PC-9 (cell line): ENCODE data around the gene RFXANK. TPM values are rescaled to one million over a fixed set of nuclear protein-coding genes. Genes with fewer than 3 reads are reported as not detected.

Experiments used
- BruUV-seq: library from RNA; stranded (reverse); fragments of 400-500 nt; replicated peaks from 2 replicates; lab custom pipeline; 2021; lab: Mats Ljungman, UMichigan
- CTCF ChIA-PET: fragments of 300-600 bp; sonication (Branson Sonifier 250); formaldehyde crosslinking; loops from one replicate; lab custom pipeline; 2022; ENCODE audit warnings: antibody characterized with exemption; lab: Charles Lee
- POLR2A ChIA-PET: fragments of 300-600 bp; sonication (Branson Sonifier 250); formaldehyde crosslinking; loops from one replicate; lab custom pipeline; 2022; ENCODE audit warnings: antibody characterized with exemption; ENCODE audit not compliant: unreplicated experiment; lab: Charles Lee
- DNase-seq, 2 experiments: peaks; one replicate each; pipeline versions ENCODE4 v3.0.0 to v3.0.0-alpha.2; 2015 to 2022; ENCODE audit warnings: mixed read lengths in 1 of 2
- H2AFZ ChIP-seq: fragments of 200-600 bp; sonication (generic); 2 replicates; pipeline ENCODE4 v1.8.1; 2017; ENCODE audit warnings: antibody characterized with exemption
- H3F3A ChIP-seq: fragments of 200-600 bp; sonication (generic); 2 replicates; pipeline ENCODE4 v1.8.1; 2017; ENCODE audit warnings: antibody characterized with exemption, mild to moderate bottlenecking, low read depth; ENCODE audit not compliant: insufficient read depth
- H3K27ac ChIP-seq: fragments of 200-600 bp; sonication (generic); 2 replicates; pipeline ENCODE4 v1.6.1; 2016; ENCODE audit warnings: mixed run types
- H3K27me3 ChIP-seq: fragments of 200-600 bp; sonication (generic); 2 replicates; pipeline ENCODE4 v1.6.1; 2016; ENCODE audit warnings: low read depth, mixed run types; ENCODE audit not compliant: insufficient read depth
- H3K36me3 ChIP-seq: fragments of 200-600 bp; sonication (generic); 2 replicates; pipeline ENCODE4 v1.6.1; 2016; ENCODE audit warnings: low read depth, mixed run types
- H3K4me1 ChIP-seq: fragments of 200-600 bp; sonication (generic); replicated peaks from 2 replicates; pipeline ENCODE4 v1.6.1; 2016; ENCODE audit warnings: mixed run types; ENCODE audit not compliant: insufficient read depth
- H3K4me2 ChIP-seq: fragments of 200-600 bp; sonication (generic); 2 replicates; pipeline ENCODE4 v1.6.1; 2017; ENCODE audit warnings: mixed run types
- H3K4me3 ChIP-seq: fragments of 200-600 bp; sonication (generic); 2 replicates; pipeline ENCODE4 v1.6.1; 2016; ENCODE audit warnings: mixed run types
- H3K79me2 ChIP-seq: fragments of 200-600 bp; sonication (generic); 2 replicates; pipeline ENCODE4 v1.6.1; 2017; ENCODE audit warnings: low read depth, mixed run types
- H3K9me2 ChIP-seq: fragments of 200-600 bp; sonication (generic); 2 replicates; pipeline ENCODE4 v1.8.1; 2017; ENCODE audit warnings: mild to moderate bottlenecking; ENCODE audit not compliant: insufficient read depth
- H3K9me3 ChIP-seq: fragments of 200-600 bp; sonication (generic); 2 replicates; pipeline ENCODE4 v1.8.1; 2016; ENCODE audit warnings: low read depth; ENCODE audit not compliant: insufficient read depth
- H4K20me1 ChIP-seq: fragments of 200-600 bp; sonication (generic); 2 replicates; pipeline ENCODE4 v1.8.1; 2017; ENCODE audit not compliant: insufficient read depth
- CTCF ChIP-seq: fragments of 200-600 bp; sonication (generic); conservative IDR thresholded peaks from 2 replicates; pipeline ENCODE4 v1.6.1; 2017; ENCODE audit warnings: mixed run types, antibody characterized with exemption, mild to moderate bottlenecking, moderate library complexity
- EZH2 ChIP-seq: fragments of 200-600 bp; sonication (generic); IDR thresholded peaks from 2 replicates; pipeline ENCODE4 v1.8.0; 2017; ENCODE audit warnings: antibody characterized with exemption, low read depth
- intact Hi-C: fragments of 100-400 bp; cut with micrococcal nuclease; formaldehyde crosslinking; loops from one replicate; pipeline ENCODE4 v1.10.0; 2022; ENCODE audit not compliant: unreplicated experiment
- total RNA-seq: library from RNA; stranded (reverse); gene quantifications from 2 replicates; pipeline ENCODE4 v1.2.3, GENCODE V29; 2021

The RFXANK gene
- total RNA-seq, 1 experiment from 2014 or later, result 132 TPM

GRCh38 chr19:19234220-19234816, 42.3 kb downstream of the RFXANK start:
- intact Hi-C loops, result no loop called here
- Histone ChIP-seq H3F3A (no peaks in the 10 kb centered on the region), H4K20me1 (no peaks in the 10 kb centered on the region), H3K9me3 (peaks cover 12% of the 10 kb centered on the region; the same call in 1 of the 2 replicates), H3K36me3 (no peaks in the 10 kb centered on the region), H3K4me1 (no peaks in the 10 kb centered on the region), H3K79me2 (no peaks in the 10 kb centered on the region), H2AFZ (no peak overlapping the region), H3K27ac (no peak overlapping the region), H3K27me3 (peaks cover 48% of the 10 kb centered on the region), H3K4me2 (no peak overlapping the region), H3K9me2 (no peaks in the 10 kb centered on the region), H3K4me3 (no peak overlapping the region)
- no peak for DNase-seq
- BruUV-seq, result no TSS peak
- no peak for TF ChIP-seq CTCF
- TF ChIP-seq EZH2, result no peak
- ChIA-PET POLR2A (no interaction called here), CTCF (no interaction called here)

- Histone ChIP-seq H3K9me2 (no peaks in the 10 kb centered on the region), H4K20me1 (no peaks in the 10 kb centered on the region), H2AFZ (no peak overlapping the region), H3K4me3 (no peak overlapping the region), H3K4me2 (no peak overlapping the region), H3F3A (no peaks in the 10 kb centered on the region), H3K36me3 (no peaks in the 10 kb centered on the region), H3K27ac (no peak overlapping the region), H3K79me2 (no peaks in the 10 kb centered on the region), H3K9me3 (peaks cover 12% of the 10 kb centered on the region; the same call in 1 of the 2 replicates), H3K4me1 (no peaks in the 10 kb centered on the region), H3K27me3 (peaks cover 44% of the 10 kb centered on the region)
- no peak for DNase-seq
- BruUV-seq, result no TSS peak
- ChIA-PET CTCF (no interaction called here), POLR2A (no interaction called here)
- intact Hi-C loops, result no loop called here
- no peak for TF ChIP-seq EZH2
- TF ChIP-seq CTCF, result no peak
Observed at GRCh38 chr19:19236173-19236572, 44.1 kb downstream of the RFXANK start.

- intact Hi-C loops, result no loop called here
- peaks cover 23% of the 10 kb centered on the region; the same call in 1 of the 2 replicates for H3K27me3 ChIP-seq
- ChIA-PET POLR2A (no interaction called here), CTCF (no interaction called here)
- no peak for DNase-seq
- H4K20me1 ChIP-seq, result no peaks in the 10 kb centered on the region
- H3K4me1 ChIP-seq, result no peaks in the 10 kb centered on the region
- no peak for TF ChIP-seq EZH2
- no peak for TF ChIP-seq CTCF
- H3K4me2 ChIP-seq, result no peak overlapping the region
- no peak overlapping the region for H3K4me3 ChIP-seq
- no peaks in the 10 kb centered on the region for H3K9me2 ChIP-seq
- H2AFZ ChIP-seq, result no peak overlapping the region
- peaks cover 12% of the 10 kb centered on the region; the same call in 1 of the 2 replicates for H3K9me3 ChIP-seq
- H3K79me2 ChIP-seq, result no peaks in the 10 kb centered on the region
- no peak overlapping the region for H3K27ac ChIP-seq
- BruUV-seq, result no TSS peak
- no peaks in the 10 kb centered on the region for H3K36me3 ChIP-seq
- H3F3A ChIP-seq, result no peaks in the 10 kb centered on the region
Observed at GRCh38 chr19:19238126-19238894, 46.3 kb downstream of the RFXANK start.
